Tibial nerve (tissue), 4 donors: ENCODE measurements around the gene GPC2.

Experiments used
- CTCF ChIP-seq, 5 experiments: fragments of 200-600 bp in 3 of 5; fragments of 450-650 bp in 2 of 5; sonication (generic) in 3 of 5; IDR thresholded peaks; one replicate each; pipeline ENCODE4 v1.5.1; 2016 to 2019; ENCODE audit warnings: antibody characterized with exemption in 5 of 5, mild to moderate bottlenecking in 3 of 5, moderate library complexity in 2 of 5
- EP300 ChIP-seq, 2 donors: sonication (generic); formaldehyde crosslinking; IDR thresholded peaks; one replicate each; pipeline ENCODE4 v1.6.1; 2017; ENCODE audit warnings: antibody characterized with exemption in 2 of 2, mild to moderate bottlenecking in 1 of 2

GRCh38 chr7:100208911-100209408 lies 31.8 kb upstream of the GPC2 start:
- TF ChIP-seq CTCF (IDR thresholded peaks at IDR 0.05) (no peak), EP300 (IDR thresholded peaks at IDR 0.05) (no peak)
